ENCODE results near the gene CCHCR1. TPM values are rescaled to one million over a fixed set of nuclear protein-coding genes. Genes with fewer than 3 reads are reported as not detected.

Gene CCHCR1
- total RNA-seq, 1 donor from 2014 or later: 23.4 TPM

- no peak for DNase-seq (ENCODE audit: low spot score)
Observed at GRCh38 chr6:31129130-31129529, 28.5 kb downstream of the CCHCR1 start.

GRCh38 chr6:31128093-31128676 is 29.4 kb downstream of the CCHCR1 start:
- DNase-seq (ENCODE audit: low spot score): no peak

- no peak for DNase-seq (ENCODE audit: low spot score)
Observed at GRCh38 chr6:31126396-31127175, 31.0 kb downstream of the CCHCR1 start.

- DNase-seq (ENCODE audit: low spot score): no peak
Observed at GRCh38 chr6:31125586-31126363, 31.8 kb downstream of the CCHCR1 start.

GRCh38 chr6:31125162-31125561 is 32.4 kb downstream of the CCHCR1 start:
- peak; percentile 59 for DNase-seq (ENCODE audit: low spot score)

- DNase-seq (ENCODE audit: low spot score): peak; percentile 90
Observed at GRCh38 chr6:31122791-31123706, 34.6 kb downstream of the CCHCR1 start.

GRCh38 chr6:31121131-31121790 is 36.3 kb downstream of the CCHCR1 start:
- no peak for DNase-seq (ENCODE audit: low spot score)

- DNase-seq (ENCODE audit: low spot score): no peak
Observed at GRCh38 chr6:31120151-31120915, 37.3 kb downstream of the CCHCR1 start, which contains the start of gene CDSN. Gene CDSN, minus strand, starts transcription at chr6:31120446. Its CDS starts 27 bp downstream, at chr6:31120419.

GRCh38 chr6:31118178-31118577 is 39.4 kb downstream of the CCHCR1 start:
- DNase-seq (ENCODE audit: low spot score): no peak

GRCh38 chr6:31116661-31117385 is 40.8 kb downstream of the CCHCR1 start:
- DNase-seq (ENCODE audit: low spot score): no peak

- DNase-seq (ENCODE audit: low spot score): no peak
Observed at GRCh38 chr6:31115941-31116560, 41.6 kb downstream of the CCHCR1 start.

GRCh38 chr6:31114970-31115849 is 42.4 kb downstream of the CCHCR1 start:
- DNase-seq (ENCODE audit: low spot score): no peak

GRCh38 chr6:31114541-31114878 is 43.1 kb downstream of the CCHCR1 start, which contains the start of gene PSORS1C1:
Gene PSORS1C1, plus strand, starts transcription at chr6:31114800. Its CDS starts 14,833 bp downstream, at chr6:31129633.
- peak; percentile 69 for DNase-seq (ENCODE audit: low spot score)

- no peak for DNase-seq (ENCODE audit: low spot score)
Observed at GRCh38 chr6:31113861-31114540, 43.6 kb downstream of the CCHCR1 start.

GRCh38 chr6:31112478-31112877 is 45.1 kb downstream of the CCHCR1 start, which contains the start of gene C6orf15:
Gene C6orf15, minus strand, starts transcription at chr6:31112575. Its CDS starts 20 bp downstream, at chr6:31112555.
- DNase-seq (ENCODE audit: low spot score): no peak

- no peak for DNase-seq (ENCODE audit: low spot score)
Observed at GRCh38 chr6:31111712-31112111, 45.9 kb downstream of the CCHCR1 start.
